Measurements from ENCODE around the gene DEXI. TPM values are rescaled to one million over a fixed set of nuclear protein-coding genes. Genes with fewer than 3 reads are reported as not detected.
A peak's percentile ranks its signal among the peaks of the same experiment; 100 is the strongest.

DEXI gene
- total RNA-seq, 2 experiments from 2014 or later, result 24.8 to 25.3 TPM

- ATAC-seq, result no peak
- TF ChIP-seq, protein P1, sequence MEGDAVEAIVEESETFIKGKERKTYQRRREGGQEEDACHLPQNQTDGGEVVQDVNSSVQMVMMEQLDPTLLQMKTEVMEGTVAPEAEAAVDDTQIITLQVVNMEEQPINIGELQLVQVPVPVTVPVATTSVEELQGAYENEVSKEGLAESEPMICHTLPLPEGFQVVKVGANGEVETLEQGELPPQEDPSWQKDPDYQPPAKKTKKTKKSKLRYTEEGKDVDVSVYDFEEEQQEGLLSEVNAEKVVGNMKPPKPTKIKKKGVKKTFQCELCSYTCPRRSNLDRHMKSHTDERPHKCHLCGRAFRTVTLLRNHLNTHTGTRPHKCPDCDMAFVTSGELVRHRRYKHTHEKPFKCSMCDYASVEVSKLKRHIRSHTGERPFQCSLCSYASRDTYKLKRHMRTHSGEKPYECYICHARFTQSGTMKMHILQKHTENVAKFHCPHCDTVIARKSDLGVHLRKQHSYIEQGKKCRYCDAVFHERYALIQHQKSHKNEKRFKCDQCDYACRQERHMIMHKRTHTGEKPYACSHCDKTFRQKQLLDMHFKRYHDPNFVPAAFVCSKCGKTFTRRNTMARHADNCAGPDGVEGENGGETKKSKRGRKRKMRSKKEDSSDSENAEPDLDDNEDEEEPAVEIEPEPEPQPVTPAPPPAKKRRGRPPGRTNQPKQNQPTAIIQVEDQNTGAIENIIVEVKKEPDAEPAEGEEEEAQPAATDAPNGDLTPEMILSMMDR (IDR thresholded peaks at IDR 0.05), result no peak
- ChIA-PET POLR2A (interaction anchor here (0.6 kb wide), 1 partner anchor 95 kb away, joined by 3 read pairs; no protein-coding TSS in a partner anchor), CTCF (interaction anchor here (2.3 kb wide), 1 partner anchor 8 kb away, joined by 15 read pairs; no protein-coding TSS in a partner anchor)
- H3K4me3 Mint-ChIP-seq, result no peak overlapping the region
- DNase-seq, result no peak
- peaks cover 26% of the 10 kb centered on the region for H3K36me3 Mint-ChIP-seq (ENCODE audit: low read depth)
- H3K9me3 Mint-ChIP-seq, result no peaks in the 10 kb centered on the region
- H3K27ac Mint-ChIP-seq, result no peak overlapping the region
- intact Hi-C loops (cut with micrococcal nuclease), result no loop called here
- H3K4me1 Mint-ChIP-seq (ENCODE audit: low read depth), result peaks cover 10% of the 10 kb centered on the region
- H3K27me3 Mint-ChIP-seq, result no peaks in the 10 kb centered on the region
These were observed 36.7 kb upstream of the DEXI start for GRCh38 chr16:10978871-10979446.

- peaks cover 8% of the 10 kb centered on the region for H3K4me1 Mint-ChIP-seq (ENCODE audit: low read depth)
- no peaks in the 10 kb centered on the region for H3K9me3 Mint-ChIP-seq
- intact Hi-C loops (cut with micrococcal nuclease), result no loop called here
- no peak overlapping the region for H3K27ac Mint-ChIP-seq
- ChIA-PET POLR2A (no interaction called here), CTCF (no interaction called here)
- ATAC-seq, result no peak
- H3K27me3 Mint-ChIP-seq, result no peaks in the 10 kb centered on the region
- H3K36me3 Mint-ChIP-seq (ENCODE audit: low read depth), result peaks cover 28% of the 10 kb centered on the region
- TF ChIP-seq, protein P1 (IDR thresholded peaks at IDR 0.05), result no peak
- no peak for DNase-seq
- no peak overlapping the region for H3K4me3 Mint-ChIP-seq
These were observed 35.9 kb upstream of the DEXI start for GRCh38 chr16:10978124-10978523.

DNA sequence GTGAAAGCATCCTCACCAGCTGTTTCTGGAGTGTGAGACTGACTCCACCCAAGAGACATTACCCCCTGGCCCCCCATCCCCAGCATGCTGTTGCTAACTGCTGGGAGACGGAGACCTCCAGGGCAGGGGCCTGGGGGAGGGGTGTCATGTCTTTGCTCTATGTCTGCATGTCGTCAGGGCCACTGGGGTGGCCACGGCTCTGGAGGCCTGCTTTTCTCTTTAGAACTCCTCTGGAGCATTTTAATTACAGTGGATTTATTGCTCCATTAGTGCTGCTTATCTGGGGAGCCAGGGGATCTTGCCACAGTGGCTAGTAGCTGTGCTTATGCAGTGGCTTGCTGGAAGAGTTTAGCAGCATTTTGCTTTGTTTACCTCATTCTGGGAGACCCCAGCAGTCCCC lies 34.4 kb upstream of the DEXI start:
- H3K4me1 Mint-ChIP-seq (ENCODE audit: low read depth), result peaks cover 19% of the 10 kb centered on the region
- H3K27ac Mint-ChIP-seq, result no peak overlapping the region
- intact Hi-C loops (cut with micrococcal nuclease), result no loop called here
- TF ChIP-seq, protein P1 (IDR thresholded peaks at IDR 0.05), result no peak
- CTCF ChIA-PET, result no interaction called here
- ATAC-seq (no peak), DNase-seq (no peak)
- H3K27me3 Mint-ChIP-seq, result no peaks in the 10 kb centered on the region
- H3K9me3 Mint-ChIP-seq, result no peaks in the 10 kb centered on the region
- no peak overlapping the region for H3K4me3 Mint-ChIP-seq
- POLR2A ChIA-PET, result no interaction called here
- peaks cover 36% of the 10 kb centered on the region for H3K36me3 Mint-ChIP-seq (ENCODE audit: low read depth)

- peaks cover 31% of the 10 kb centered on the region for H3K4me1 Mint-ChIP-seq (ENCODE audit: low read depth)
- POLR2A ChIA-PET, result interaction anchor here (0.6 to 3.0 kb wide), 5 partner anchors 188 to 283 kb away, joined by 3 to 20 read pairs (median 6); partner anchors contain the start of gene SOCS1
- ATAC-seq (no peak), DNase-seq (no peak)
- H3K9me3 Mint-ChIP-seq, result no peaks in the 10 kb centered on the region
- TF ChIP-seq, protein P1 (IDR thresholded peaks at IDR 0.05), result no peak
- H3K36me3 Mint-ChIP-seq (ENCODE audit: low read depth), result peaks cover 42% of the 10 kb centered on the region
- intact Hi-C loops (cut with micrococcal nuclease), result loop anchor here (2.0 to 5.0 kb wide), 3 partner anchors 139 to 384 kb away; partner anchors contain the start of gene SOCS1
- no peak overlapping the region for H3K4me3 Mint-ChIP-seq
- peak overlapping the region; percentile 51 for H3K27ac Mint-ChIP-seq
- H3K27me3 Mint-ChIP-seq, result no peaks in the 10 kb centered on the region
- CTCF ChIA-PET, result interaction anchor here (0.7 to 5.2 kb wide), 5 partner anchors 10 to 434 kb away, joined by 3 to 44 read pairs (median 11); partner anchors contain the start of gene SOCS1
These were observed 30.7 kb upstream of the DEXI start for GRCh38 chr16:10972819-10973464.

Measured in activated CD8-positive, alpha-beta T cell treated with anti-CD3 and anti-CD28 coated beads for 36 hours (primary cell).